B cell (primary cell): Measurements from ENCODE around the gene FKBP15.

ENCODE experiments used
- EZH2 ChIP-seq: IDR thresholded peaks from 2 replicates; pipeline ENCODE4 v1.6.1; 2012; ENCODE audit warnings: borderline replicate concordance, low read depth, mild to moderate bottlenecking, moderate library complexity, low read length; ENCODE audit not compliant: insufficient read depth, poor library complexity, severe bottlenecking
- TF ChIP-seq, protein P1 (sequence below): fragments of 200-600 bp; IDR thresholded peaks from one replicate; pipeline ENCODE4 v1.8.0; 2022; ENCODE audit warnings: antibody characterized with exemption, mild to moderate bottlenecking

DNA sequence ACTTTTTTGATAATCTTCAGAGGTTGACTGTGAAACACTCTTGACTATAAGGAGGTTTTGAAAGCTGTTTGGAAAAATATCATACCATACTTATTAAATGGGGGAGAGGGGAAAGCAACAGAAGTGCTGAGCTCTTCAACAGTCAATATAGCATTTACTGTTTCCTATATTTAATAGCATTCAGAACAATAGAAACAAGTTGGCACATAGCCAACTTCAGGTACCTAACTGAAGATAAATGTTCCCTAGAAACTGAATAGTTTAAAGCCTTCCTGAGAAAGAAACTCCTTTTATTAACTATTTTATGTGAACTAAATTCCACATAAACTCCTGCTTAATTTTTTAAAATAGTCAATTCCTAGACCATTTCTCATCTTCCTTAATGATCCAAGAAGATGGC, 26.6 kb upstream of the FKBP15 start:
- TF ChIP-seq, protein P1, sequence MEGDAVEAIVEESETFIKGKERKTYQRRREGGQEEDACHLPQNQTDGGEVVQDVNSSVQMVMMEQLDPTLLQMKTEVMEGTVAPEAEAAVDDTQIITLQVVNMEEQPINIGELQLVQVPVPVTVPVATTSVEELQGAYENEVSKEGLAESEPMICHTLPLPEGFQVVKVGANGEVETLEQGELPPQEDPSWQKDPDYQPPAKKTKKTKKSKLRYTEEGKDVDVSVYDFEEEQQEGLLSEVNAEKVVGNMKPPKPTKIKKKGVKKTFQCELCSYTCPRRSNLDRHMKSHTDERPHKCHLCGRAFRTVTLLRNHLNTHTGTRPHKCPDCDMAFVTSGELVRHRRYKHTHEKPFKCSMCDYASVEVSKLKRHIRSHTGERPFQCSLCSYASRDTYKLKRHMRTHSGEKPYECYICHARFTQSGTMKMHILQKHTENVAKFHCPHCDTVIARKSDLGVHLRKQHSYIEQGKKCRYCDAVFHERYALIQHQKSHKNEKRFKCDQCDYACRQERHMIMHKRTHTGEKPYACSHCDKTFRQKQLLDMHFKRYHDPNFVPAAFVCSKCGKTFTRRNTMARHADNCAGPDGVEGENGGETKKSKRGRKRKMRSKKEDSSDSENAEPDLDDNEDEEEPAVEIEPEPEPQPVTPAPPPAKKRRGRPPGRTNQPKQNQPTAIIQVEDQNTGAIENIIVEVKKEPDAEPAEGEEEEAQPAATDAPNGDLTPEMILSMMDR, result no peak
- no peak for TF ChIP-seq EZH2
